SK-N-SH (cell line): Measurements from ENCODE around the gene SNX2. TPM values are rescaled to one million over a fixed set of nuclear protein-coding genes. Genes with fewer than 3 reads are reported as not detected.

Experiments used
- CTCF ChIA-PET: fragments of 300-600, 350-600 bp; formaldehyde crosslinking; extraction: SDS; loops from one replicate; lab custom pipeline; 2021; lab: Yijun Ruan, JAX
- POLR2A ChIA-PET: fragments of 350-600 bp; sonication (Branson Sonifier 250); formaldehyde crosslinking; extraction: SDS; loops from one replicate; lab custom pipeline; 2020; ENCODE audit warnings: antibody characterized with exemption, inconsistent platforms; lab: Yijun Ruan, JAX
- DNase-seq: peaks from one replicate; pipeline ENCODE4 v3.0.0; 2012
- H2AFZ ChIP-seq: fragments of 200-600 bp; sonication (generic); 2 replicates; pipeline ENCODE4 v1.8.1; 2016; ENCODE audit warnings: antibody characterized with exemption, mild to moderate bottlenecking, low read depth
- H3F3A ChIP-seq: fragments of 200-600 bp; sonication (generic); replicated peaks from 2 replicates; pipeline ENCODE3; 2016; ENCODE audit warnings: antibody characterized with exemption, mild to moderate bottlenecking; ENCODE audit not compliant: insufficient read depth
- H3K27ac ChIP-seq, 2 experiments: fragments of 200-500 bp in 1 of 2; fragments of 200-600 bp in 1 of 2; sonication (Bioruptor generic) in 1 of 2; sonication (generic), shearing (Covaris generic) in 1 of 2; 2 replicates each; pipeline versions ENCODE4 v1.5.1 to v1.6.1; 2014 to 2016; ENCODE audit warnings: low read depth in 2 of 2, inconsistent platforms in 1 of 2, low read length in 1 of 2, mild to moderate bottlenecking in 1 of 2, mixed read lengths in 1 of 2
- H3K27me3 ChIP-seq: fragments of 200-600 bp; sonication (generic), shearing (Covaris generic); 2 replicates; pipeline ENCODE4 v1.6.1; 2016; ENCODE audit warnings: mixed run types; ENCODE audit not compliant: insufficient read depth
- H3K36me3 ChIP-seq, 2 experiments: fragments of 200-500 bp in 1 of 2; fragments of 200-600 bp in 1 of 2; sonication (Bioruptor generic) in 1 of 2; sonication (generic) in 1 of 2; replicated peaks in 1 of 2; 2 replicates each; pipeline versions ENCODE3 to v1.5.1; 2014 to 2016; ENCODE audit warnings: low read length in 1 of 2, mild to moderate bottlenecking in 1 of 2; ENCODE audit not compliant: insufficient read depth in 2 of 2, control insufficient read depth in 1 of 2
- H3K4me1 ChIP-seq, 2 experiments: fragments of 200-500 bp in 1 of 2; fragments of 200-600 bp in 1 of 2; sonication (Bioruptor generic) in 1 of 2; sonication (generic), shearing (Covaris generic) in 1 of 2; 2 replicates each; pipeline versions ENCODE4 v1.5.1 to v1.6.1; 2014 to 2016; ENCODE audit warnings: low read depth in 1 of 2, low read length in 1 of 2, mixed run types in 1 of 2; ENCODE audit not compliant: insufficient read depth in 2 of 2, control insufficient read depth in 1 of 2
- H3K4me2 ChIP-seq: fragments of 200-600 bp; sonication (generic), shearing (Covaris generic); 2 replicates; pipeline ENCODE4 v1.6.1; 2017; ENCODE audit warnings: mixed run types
- H3K4me3 ChIP-seq, 2 experiments: fragments of 200-500 bp in 1 of 2; fragments of 200-600 bp in 1 of 2; sonication (Bioruptor generic) in 1 of 2; sonication (generic), shearing (Covaris generic) in 1 of 2; 2 replicates each; pipeline versions ENCODE4 v1.5.1 to v1.8.1; 2014 to 2016; ENCODE audit warnings: low read depth in 2 of 2, inconsistent platforms in 1 of 2, low read length in 1 of 2, mild to moderate bottlenecking in 1 of 2, mixed read lengths in 1 of 2, moderate library complexity in 1 of 2
- H3K79me2 ChIP-seq: fragments of 200-600 bp; sonication (generic); 2 replicates; pipeline ENCODE4 v1.8.1; 2017; ENCODE audit warnings: mild to moderate bottlenecking; ENCODE audit not compliant: insufficient read depth
- H3K9ac ChIP-seq: fragments of 200-600 bp; sonication (generic); 2 replicates; pipeline ENCODE4 v1.6.1; 2017; ENCODE audit warnings: mixed run types
- H3K9me2 ChIP-seq: fragments of 200-600 bp; sonication (generic); 2 replicates; pipeline ENCODE4 v1.6.1; 2017; ENCODE audit warnings: mixed run types
- H3K9me3 ChIP-seq: fragments of 200-600 bp; sonication (generic); 2 replicates; pipeline ENCODE4 v1.6.1; 2017; ENCODE audit warnings: mixed run types, mild to moderate bottlenecking, moderate library complexity
- H4K20me1 ChIP-seq: fragments of 200-600 bp; sonication (generic); 2 replicates; pipeline ENCODE4 v1.6.1; 2017; ENCODE audit warnings: mild to moderate bottlenecking, mixed run types; ENCODE audit not compliant: insufficient read depth
- CHD2 ChIP-seq: fragments of 150-350 bp; IDR thresholded peaks from 2 replicates; pipeline ENCODE4 v1.6.1; 2018; ENCODE audit warnings: low read length; ENCODE audit not compliant: partially characterized antibody
- CTCF ChIP-seq: fragments of 200-600 bp; sonication (generic); IDR thresholded peaks from 2 replicates; pipeline ENCODE4 v1.6.1; 2017; ENCODE audit warnings: antibody characterized with exemption, mild to moderate bottlenecking, moderate library complexity
- ELF1 ChIP-seq: IDR thresholded peaks from 2 replicates; pipeline ENCODE4 v1.4.0; 2012
- FOSL2 ChIP-seq: IDR thresholded peaks from 2 replicates; pipeline ENCODE4 v1.4.0; 2012; ENCODE audit warnings: low read depth, mild to moderate bottlenecking, moderate library complexity, borderline replicate concordance
- FOXJ3 ChIP-seq: sonication (generic); formaldehyde crosslinking; IDR thresholded peaks from 2 replicates; pipeline ENCODE4 v1.5.1; 2020; ENCODE audit warnings: mild to moderate bottlenecking, missing genetic modification reagents
- GABPA ChIP-seq: IDR thresholded peaks from 2 replicates; pipeline ENCODE4 v1.4.0; 2012; ENCODE audit warnings: low read depth, mild to moderate bottlenecking
- MAX ChIP-seq: IDR thresholded peaks from 2 replicates; pipeline ENCODE4 v1.4.0; 2012; ENCODE audit warnings: low read depth
- NRF1 ChIP-seq: IDR thresholded peaks from 2 replicates; pipeline ENCODE4 v1.6.1; 2012; ENCODE audit warnings: low read depth, mild to moderate bottlenecking, low read length
- RAD21 ChIP-seq: IDR thresholded peaks from 2 replicates; pipeline ENCODE4 v1.6.1; 2012; ENCODE audit warnings: mild to moderate bottlenecking, low read length
- RCOR1 ChIP-seq: fragments of 150-350 bp; IDR thresholded peaks from 2 replicates; pipeline ENCODE4 v1.6.1; 2017; ENCODE audit warnings: antibody characterized with exemption, low read length
- SMC3 ChIP-seq: IDR thresholded peaks from 2 replicates; pipeline ENCODE4 v1.6.1; 2012; ENCODE audit warnings: low read depth, low read length, improper control_type of control experiment
- TAF1 ChIP-seq: IDR thresholded peaks from 2 replicates; pipeline ENCODE4 v1.6.1; 2012; ENCODE audit warnings: low read depth, mild to moderate bottlenecking, low read length, moderate library complexity, borderline replicate concordance
- TEAD4 ChIP-seq: IDR thresholded peaks from 2 replicates; pipeline ENCODE4 v1.4.0; 2012; ENCODE audit warnings: mild to moderate bottlenecking, borderline replicate concordance; ENCODE audit not compliant: insufficient read depth
- YY1 ChIP-seq: IDR thresholded peaks from 2 replicates; pipeline ENCODE4 v1.4.0; 2012; ENCODE audit warnings: low read depth, mild to moderate bottlenecking
- ZBTB33 ChIP-seq: IDR thresholded peaks from 2 replicates; pipeline ENCODE4 v1.4.0; 2012; ENCODE audit warnings: low read depth, borderline replicate concordance
- WGBS: methylation state at CpG from one replicate; pipeline ENCODE4 v1.1.6; 2017; ENCODE audit warnings: low lambda C conversion rate; 5-methylcytosine and 5-hydroxymethylcytosine counted together
- polyA plus RNA-seq, 3 experiments: library from polyadenylated mRNA; depleted of rRNA; stranded (reverse); fragments of >200 nt; gene quantifications; 2 replicates each; pipeline ENCODE4 v1.2.3, GENCODE V29; 2012
- TF ChIP-seq, protein P1 (sequence below): IDR thresholded peaks from 2 replicates; pipeline ENCODE4; 2012
- TF ChIP-seq, protein P2 (sequence below): fragments of 150-350 bp; IDR thresholded peaks from 2 replicates; pipeline ENCODE4 v1.6.1; 2016; ENCODE audit warnings: mild to moderate bottlenecking, low read depth, low read length

Gene SNX2
- polyA plus RNA-seq, 1 of the 3 experiments (the other 2 are of a cell fraction): 17.4 TPM

- no peak overlapping the region for H2AFZ ChIP-seq
- no peak overlapping the region for H3K9ac ChIP-seq
- DNase-seq: no peak
- no peaks in the 10 kb centered on the region for H3K9me3 ChIP-seq
- POLR2A ChIA-PET: no interaction called here
- H3F3A ChIP-seq: no peaks in the 10 kb centered on the region
- no peaks in the 10 kb centered on the region for H3K36me3 ChIP-seq
- no peak overlapping the region for H3K4me3 ChIP-seq
- H3K27me3 ChIP-seq: no peaks in the 10 kb centered on the region
- H3K4me2 ChIP-seq: no peak overlapping the region
- peaks cover 10% of the 10 kb centered on the region; the same call in 1 of the 2 replicates for H4K20me1 ChIP-seq
- peaks cover 34% of the 10 kb centered on the region for H3K79me2 ChIP-seq
- H3K4me1 ChIP-seq: peaks cover 5 to 11% of the 10 kb centered on the region in 2 experiments; a peak in 3 of 4 replicates
- no peak overlapping the region for H3K27ac ChIP-seq
- TF ChIP-seq GABPA (no peak), TEAD4 (no peak), ELF1 (no peak), ZBTB33 (no peak), YY1 (no peak), FOSL2 (no peak), CHD2 (no peak), CTCF (no peak), NRF1 (no peak), MAX (no peak), TAF1 (no peak), SMC3 (no peak), FOXJ3 (CRISPR knock-in tag) (no peak), RCOR1 (no peak), RAD21 (no peak)
- TF ChIP-seq, protein P1, sequence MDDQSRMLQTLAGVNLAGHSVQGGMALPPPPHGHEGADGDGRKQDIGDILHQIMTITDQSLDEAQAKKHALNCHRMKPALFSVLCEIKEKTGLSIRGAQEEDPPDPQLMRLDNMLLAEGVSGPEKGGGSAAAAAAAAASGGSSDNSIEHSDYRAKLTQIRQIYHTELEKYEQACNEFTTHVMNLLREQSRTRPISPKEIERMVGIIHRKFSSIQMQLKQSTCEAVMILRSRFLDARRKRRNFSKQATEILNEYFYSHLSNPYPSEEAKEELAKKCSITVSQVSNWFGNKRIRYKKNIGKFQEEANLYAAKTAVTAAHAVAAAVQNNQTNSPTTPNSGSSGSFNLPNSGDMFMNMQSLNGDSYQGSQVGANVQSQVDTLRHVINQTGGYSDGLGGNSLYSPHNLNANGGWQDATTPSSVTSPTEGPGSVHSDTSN: no peak
- TF ChIP-seq, protein P2, sequence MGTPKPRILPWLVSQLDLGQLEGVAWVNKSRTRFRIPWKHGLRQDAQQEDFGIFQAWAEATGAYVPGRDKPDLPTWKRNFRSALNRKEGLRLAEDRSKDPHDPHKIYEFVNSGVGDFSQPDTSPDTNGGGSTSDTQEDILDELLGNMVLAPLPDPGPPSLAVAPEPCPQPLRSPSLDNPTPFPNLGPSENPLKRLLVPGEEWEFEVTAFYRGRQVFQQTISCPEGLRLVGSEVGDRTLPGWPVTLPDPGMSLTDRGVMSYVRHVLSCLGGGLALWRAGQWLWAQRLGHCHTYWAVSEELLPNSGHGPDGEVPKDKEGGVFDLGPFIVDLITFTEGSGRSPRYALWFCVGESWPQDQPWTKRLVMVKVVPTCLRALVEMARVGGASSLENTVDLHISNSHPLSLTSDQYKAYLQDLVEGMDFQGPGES: no peak
- CTCF ChIA-PET: interaction anchor here (1.5 to 2.8 kb wide), 2 partner anchors 69 to 257 kb away, joined by 3 to 7 read pairs; no protein-coding TSS in a partner anchor
- 66% methylated on average over 3 of the region's 3 CpGs for WGBS
- no peaks in the 10 kb centered on the region for H3K9me2 ChIP-seq
Observed at GRCh38 chr5:122773619-122774018, 1.3 kb upstream of the SNX2 start.
